Stimulated activated naive CD8-positive, alpha-beta T cell treated with anti-CD3 and anti-CD28 coated beads, Interleukin-15, Interleukin-2, amounts not matched to agents 100 ng/mL and 50 ng/mL, for 24 hours (primary cell): ENCODE results near the gene TMEM212.

Experiments used
- H3K27ac Mint-ChIP-seq: one replicate; pipeline ENCODE4 v1.8.0; 2021; ENCODE audit warnings: mild to moderate bottlenecking, mixed read lengths
- H3K27me3 Mint-ChIP-seq: one replicate; pipeline ENCODE4 v1.8.0; 2021; ENCODE audit warnings: mixed read lengths
- H3K36me3 Mint-ChIP-seq: one replicate; pipeline ENCODE4 v1.8.0; 2021; ENCODE audit warnings: low read depth, mixed read lengths
- H3K4me1 Mint-ChIP-seq: one replicate; pipeline ENCODE4 v1.8.0; 2021; ENCODE audit warnings: low read depth, mixed read lengths
- H3K4me3 Mint-ChIP-seq: one replicate; pipeline ENCODE4 v1.8.0; 2021; ENCODE audit warnings: mild to moderate bottlenecking, mixed read lengths
- H3K9me3 Mint-ChIP-seq: one replicate; pipeline ENCODE4 v1.8.0; 2021; ENCODE audit warnings: mixed read lengths

The TMEM212 gene

GRCh38 chr3:171836855-171837254 is 6.3 kb upstream of the TMEM212 start:
- Mint-ChIP-seq H3K36me3 (no peaks in the 10 kb centered on the region), H3K27me3 (peaks cover 29% of the 10 kb centered on the region), H3K9me3 (no peaks in the 10 kb centered on the region), H3K4me1 (no peaks in the 10 kb centered on the region), H3K4me3 (no peak overlapping the region), H3K27ac (no peak overlapping the region)

GRCh38 chr3:171837698-171838097 is 5.5 kb upstream of the TMEM212 start:
- Mint-ChIP-seq H3K9me3 (no peaks in the 10 kb centered on the region), H3K36me3 (no peaks in the 10 kb centered on the region), H3K27me3 (peaks cover 24% of the 10 kb centered on the region), H3K27ac (no peak overlapping the region), H3K4me3 (no peak overlapping the region), H3K4me1 (no peaks in the 10 kb centered on the region)

- H3K27ac Mint-ChIP-seq, result no peak overlapping the region
- no peaks in the 10 kb centered on the region for H3K36me3 Mint-ChIP-seq
- H3K27me3 Mint-ChIP-seq, result peaks cover 21% of the 10 kb centered on the region
- no peaks in the 10 kb centered on the region for H3K9me3 Mint-ChIP-seq
- no peaks in the 10 kb centered on the region for H3K4me1 Mint-ChIP-seq
- no peak overlapping the region for H3K4me3 Mint-ChIP-seq
Measured at GRCh38 chr3:171838218-171838720, 4.9 kb upstream of the TMEM212 start.

- Mint-ChIP-seq H3K36me3 (no peaks in the 10 kb centered on the region), H3K27ac (no peak overlapping the region), H3K4me3 (no peak overlapping the region), H3K9me3 (no peaks in the 10 kb centered on the region), H3K27me3 (peaks cover 21% of the 10 kb centered on the region), H3K4me1 (no peaks in the 10 kb centered on the region)
Measured at GRCh38 chr3:171839270-171839669, 3.9 kb upstream of the TMEM212 start.

GRCh38 chr3:171840445-171840810 is 2.7 kb upstream of the TMEM212 start:
- H3K9me3 Mint-ChIP-seq, result no peaks in the 10 kb centered on the region
- H3K36me3 Mint-ChIP-seq, result no peaks in the 10 kb centered on the region
- no peak overlapping the region for H3K27ac Mint-ChIP-seq
- H3K27me3 Mint-ChIP-seq, result peaks cover 21% of the 10 kb centered on the region
- peaks cover 2% of the 10 kb centered on the region for H3K4me1 Mint-ChIP-seq
- no peak overlapping the region for H3K4me3 Mint-ChIP-seq

- H3K27ac Mint-ChIP-seq, result no peak overlapping the region
- H3K4me3 Mint-ChIP-seq, result no peak overlapping the region
- peaks cover 21% of the 10 kb centered on the region for H3K27me3 Mint-ChIP-seq
- H3K4me1 Mint-ChIP-seq, result peaks cover 8% of the 10 kb centered on the region
- H3K36me3 Mint-ChIP-seq, result no peaks in the 10 kb centered on the region
- H3K9me3 Mint-ChIP-seq, result no peaks in the 10 kb centered on the region
Measured at GRCh38 chr3:171840811-171841619, 2.1 kb upstream of the TMEM212 start.

GRCh38 chr3:171841620-171842000 is 1.5 kb upstream of the TMEM212 start:
- H3K4me3 Mint-ChIP-seq, result no peak overlapping the region
- H3K4me1 Mint-ChIP-seq, result peaks cover 14% of the 10 kb centered on the region
- peaks cover 21% of the 10 kb centered on the region for H3K27me3 Mint-ChIP-seq
- H3K36me3 Mint-ChIP-seq, result no peaks in the 10 kb centered on the region
- no peak overlapping the region for H3K27ac Mint-ChIP-seq
- no peaks in the 10 kb centered on the region for H3K9me3 Mint-ChIP-seq

GRCh38 chr3:171844873-171845272 is 1.7 kb downstream of the TMEM212 start:
- Mint-ChIP-seq H3K4me3 (no peak overlapping the region), H3K4me1 (peaks cover 30% of the 10 kb centered on the region), H3K36me3 (no peaks in the 10 kb centered on the region), H3K27me3 (peaks cover 10% of the 10 kb centered on the region), H3K9me3 (no peaks in the 10 kb centered on the region), H3K27ac (no peak overlapping the region)

- Mint-ChIP-seq H3K9me3 (no peaks in the 10 kb centered on the region), H3K27me3 (peaks cover 14% of the 10 kb centered on the region), H3K4me1 (peaks cover 32% of the 10 kb centered on the region), H3K27ac (peak overlapping the region; percentile 89), H3K4me3 (no peak overlapping the region), H3K36me3 (no peaks in the 10 kb centered on the region)
Measured at GRCh38 chr3:171845481-171846284, 2.5 kb downstream of the TMEM212 start.

- peak overlapping the region; percentile 89 for H3K27ac Mint-ChIP-seq
- no peaks in the 10 kb centered on the region for H3K9me3 Mint-ChIP-seq
- H3K4me1 Mint-ChIP-seq, result peaks cover 39% of the 10 kb centered on the region
- no peaks in the 10 kb centered on the region for H3K36me3 Mint-ChIP-seq
- H3K4me3 Mint-ChIP-seq, result peak overlapping the region; percentile 40
- peaks cover 21% of the 10 kb centered on the region for H3K27me3 Mint-ChIP-seq
Measured at GRCh38 chr3:171846597-171846996, 3.4 kb downstream of the TMEM212 start.

GRCh38 chr3:171847133-171847532 is 4.0 kb downstream of the TMEM212 start:
- Mint-ChIP-seq H3K4me3 (peak overlapping the region; percentile 40), H3K27me3 (peaks cover 21% of the 10 kb centered on the region), H3K36me3 (no peaks in the 10 kb centered on the region)

GRCh38 chr3:171847595-171848259 is 4.6 kb downstream of the TMEM212 start:
- Mint-ChIP-seq H3K9me3 (no peaks in the 10 kb centered on the region), H3K4me3 (peak overlapping the region; percentile 40), H3K36me3 (no peaks in the 10 kb centered on the region), H3K4me1 (peaks cover 39% of the 10 kb centered on the region), H3K27me3 (peaks cover 26% of the 10 kb centered on the region), H3K27ac (peak overlapping the region; percentile 89)

More at GRCh38 chr3:171847133-171847532, 4.0 kb downstream of the TMEM212 start:
- H3K27ac Mint-ChIP-seq, result peak overlapping the region; percentile 89
- no peaks in the 10 kb centered on the region for H3K9me3 Mint-ChIP-seq
- peaks cover 39% of the 10 kb centered on the region for H3K4me1 Mint-ChIP-seq

- peaks cover 12% of the 10 kb centered on the region for H3K9me3 Mint-ChIP-seq
- H3K4me1 Mint-ChIP-seq, result peaks cover 39% of the 10 kb centered on the region
- H3K27ac Mint-ChIP-seq, result no peak overlapping the region
- H3K4me3 Mint-ChIP-seq, result no peak overlapping the region
- peaks cover 13% of the 10 kb centered on the region for H3K36me3 Mint-ChIP-seq
- peaks cover 39% of the 10 kb centered on the region for H3K27me3 Mint-ChIP-seq
Measured at GRCh38 chr3:171849617-171850319, 6.6 kb downstream of the TMEM212 start.

GRCh38 chr3:171850320-171850959 is 7.3 kb downstream of the TMEM212 start:
- Mint-ChIP-seq H3K36me3 (peaks cover 13% of the 10 kb centered on the region), H3K27me3 (peaks cover 39% of the 10 kb centered on the region), H3K9me3 (peaks cover 12% of the 10 kb centered on the region), H3K4me3 (no peak overlapping the region), H3K4me1 (peaks cover 38% of the 10 kb centered on the region), H3K27ac (peak overlapping the region; percentile 24)
